ENCODE data around the gene MAPK1IP1L.

DNA sequence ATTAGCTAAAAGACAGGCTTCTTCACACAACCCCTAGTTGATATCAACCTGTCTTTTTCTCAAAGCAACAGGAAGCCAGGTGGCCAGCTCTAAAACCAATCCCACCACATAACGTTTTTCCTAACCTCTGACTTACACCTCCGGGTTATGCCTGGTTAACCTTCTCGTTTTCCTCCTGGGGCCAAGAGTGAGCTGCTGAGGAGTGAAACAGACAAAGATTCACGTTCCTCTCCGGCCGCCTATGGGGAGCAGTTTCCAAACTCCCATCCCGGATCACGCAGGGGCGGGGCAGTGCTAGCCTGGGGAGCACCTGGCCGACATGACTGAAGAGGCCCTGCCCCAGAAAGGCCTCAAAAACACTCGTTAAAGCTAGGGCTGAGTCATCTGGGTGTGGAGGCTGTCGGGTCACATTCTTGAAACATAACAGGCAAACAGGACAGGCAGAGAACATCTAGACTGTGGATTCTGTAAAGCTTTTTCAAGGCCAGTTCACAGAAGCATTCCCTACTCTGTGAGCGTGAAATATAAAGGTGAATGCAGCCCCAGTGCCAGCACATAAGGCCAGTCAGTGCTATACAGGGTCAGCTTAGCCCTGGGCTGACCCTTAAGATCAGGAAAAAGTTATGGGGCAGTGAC is 51.7 kb downstream of the MAPK1IP1L start:
- TF ChIP-seq, protein P1, sequence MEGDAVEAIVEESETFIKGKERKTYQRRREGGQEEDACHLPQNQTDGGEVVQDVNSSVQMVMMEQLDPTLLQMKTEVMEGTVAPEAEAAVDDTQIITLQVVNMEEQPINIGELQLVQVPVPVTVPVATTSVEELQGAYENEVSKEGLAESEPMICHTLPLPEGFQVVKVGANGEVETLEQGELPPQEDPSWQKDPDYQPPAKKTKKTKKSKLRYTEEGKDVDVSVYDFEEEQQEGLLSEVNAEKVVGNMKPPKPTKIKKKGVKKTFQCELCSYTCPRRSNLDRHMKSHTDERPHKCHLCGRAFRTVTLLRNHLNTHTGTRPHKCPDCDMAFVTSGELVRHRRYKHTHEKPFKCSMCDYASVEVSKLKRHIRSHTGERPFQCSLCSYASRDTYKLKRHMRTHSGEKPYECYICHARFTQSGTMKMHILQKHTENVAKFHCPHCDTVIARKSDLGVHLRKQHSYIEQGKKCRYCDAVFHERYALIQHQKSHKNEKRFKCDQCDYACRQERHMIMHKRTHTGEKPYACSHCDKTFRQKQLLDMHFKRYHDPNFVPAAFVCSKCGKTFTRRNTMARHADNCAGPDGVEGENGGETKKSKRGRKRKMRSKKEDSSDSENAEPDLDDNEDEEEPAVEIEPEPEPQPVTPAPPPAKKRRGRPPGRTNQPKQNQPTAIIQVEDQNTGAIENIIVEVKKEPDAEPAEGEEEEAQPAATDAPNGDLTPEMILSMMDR (IDR thresholded peaks at IDR 0.05; ENCODE audit: low read depth, low read length): no peak
- no peak for TF ChIP-seq EZH2phosphoT487 (IDR thresholded peaks at IDR 0.05; ENCODE audit: low read depth)

Data from OCI-LY3 (cell line).